Mammary epithelial cell (primary cell): ENCODE results near the gene KCNG2.

Source experiments
- CTCF ChIP-seq, 2 donors: IDR thresholded peaks in 1 of 2; conservative IDR thresholded peaks in 1 of 2; 2 replicates each; pipeline ENCODE4 v1.5.1; 2011 to 2012; ENCODE audit warnings: inconsistent platforms in 2 of 2, low read length in 2 of 2, mild to moderate bottlenecking in 2 of 2, control low read depth in 1 of 2, low read depth in 1 of 2; ENCODE audit not compliant: insufficient read depth in 1 of 2; ENCODE audit errors: extremely low read depth in 1 of 2
- EZH2 ChIP-seq: IDR thresholded peaks from 2 replicates; pipeline ENCODE4 v1.6.1; 2012; ENCODE audit warnings: low read length, inconsistent platforms, borderline replicate concordance

DNA sequence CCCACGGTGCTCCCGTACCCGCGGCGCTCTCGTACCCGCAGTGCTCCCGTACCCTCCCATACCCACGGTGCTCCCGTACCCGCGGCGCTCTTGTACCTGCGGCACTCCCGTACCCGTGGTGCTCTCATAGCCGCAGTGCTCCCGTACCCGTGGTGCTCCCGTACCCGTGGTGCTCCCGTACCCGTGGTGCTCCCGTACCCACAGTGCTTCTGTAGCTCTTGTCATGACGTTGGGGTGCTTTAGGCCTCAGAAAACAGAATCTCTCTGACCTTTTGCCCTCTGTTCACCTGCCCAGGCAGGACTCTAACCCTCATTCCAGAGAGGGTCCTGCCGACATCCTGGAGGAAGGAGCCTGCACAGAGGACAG lies 118.4 kb downstream of the KCNG2 start:
- TF ChIP-seq CTCF (conservative IDR thresholded peaks at IDR 0.05 in 1 of 2, IDR thresholded peaks at IDR 0.05 in 1 of 2; ENCODE audit: extremely low read depth in 1 of 2, insufficient read depth in 1 of 2, low read depth in 1 of 2, low read length in 2 of 2) (no peak), EZH2 (no peak)
